ENCODE data around the gene LTN1. TPM values are rescaled to one million over a fixed set of nuclear protein-coding genes. Genes with fewer than 3 reads are reported as not detected.

LTN1 gene
- total and polyA plus RNA-seq, 4 experiments from 2014 or later: 9.7 to 39.5 (median 25.7) TPM

DNA sequence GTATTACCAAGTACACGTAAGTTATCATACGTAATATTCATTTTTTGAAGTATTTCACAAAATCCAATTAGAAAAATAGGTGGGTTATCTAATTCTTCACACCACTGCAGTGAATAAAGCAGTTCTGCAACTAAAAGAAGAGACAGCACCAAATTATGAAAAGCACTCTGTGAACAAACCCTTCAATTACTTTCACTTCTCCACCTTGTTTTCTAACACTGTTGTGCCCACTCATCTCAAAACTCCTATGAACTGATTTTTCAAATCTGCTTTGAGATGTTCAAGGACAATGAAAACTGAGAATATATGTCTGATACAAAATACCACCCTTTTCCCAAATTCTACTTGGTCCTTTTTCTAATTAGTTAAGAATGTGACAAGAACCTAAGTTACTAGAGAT lies 39.4 kb downstream of the LTN1 start:
- CTCF ChIA-PET (ENCODE audit: partially characterized antibody): no interaction called here
- H3K4me3 Mint-ChIP-seq: no peak overlapping the region
- no peaks in the 10 kb centered on the region for H3K9me3 ChIP-seq (ENCODE audit: control insufficient read depth in 1 of 2, low read length in 2 of 2)
- peaks cover 22% of the 10 kb centered on the region for H3K36me3 ChIP-seq (ENCODE audit: insufficient read depth, low read length)
- H3K9me3 Mint-ChIP-seq: no peaks in the 10 kb centered on the region
- H3K4me1 Mint-ChIP-seq: peaks cover 3 to 7% (median 5%) of the 10 kb centered on the region in 4 donors
- no peaks in the 10 kb centered on the region for H3K27me3 ChIP-seq (ENCODE audit: insufficient read depth, low read length)
- POLR2A ChIA-PET (ENCODE audit: partially characterized antibody): no interaction called here
- peaks cover 51 to 68% of the 10 kb centered on the region in 2 donors for H3K36me3 Mint-ChIP-seq
- no peak overlapping the region for H3K27ac ChIP-seq (ENCODE audit: low read depth, low read length)
- H3K27me3 Mint-ChIP-seq: no peaks in the 10 kb centered on the region
- no peak for DNase-seq
- H3K27ac Mint-ChIP-seq: peak overlapping the region in 1 of 7 donors; percentile 32
- H3K4me3 ChIP-seq (ENCODE audit: low read length in 2 of 2): no peak overlapping the region
- H3K4me1 ChIP-seq (ENCODE audit: insufficient read depth, low read length): no peaks in the 10 kb centered on the region
- intact Hi-C loops (cut with micrococcal nuclease): no loop called here

DNA sequence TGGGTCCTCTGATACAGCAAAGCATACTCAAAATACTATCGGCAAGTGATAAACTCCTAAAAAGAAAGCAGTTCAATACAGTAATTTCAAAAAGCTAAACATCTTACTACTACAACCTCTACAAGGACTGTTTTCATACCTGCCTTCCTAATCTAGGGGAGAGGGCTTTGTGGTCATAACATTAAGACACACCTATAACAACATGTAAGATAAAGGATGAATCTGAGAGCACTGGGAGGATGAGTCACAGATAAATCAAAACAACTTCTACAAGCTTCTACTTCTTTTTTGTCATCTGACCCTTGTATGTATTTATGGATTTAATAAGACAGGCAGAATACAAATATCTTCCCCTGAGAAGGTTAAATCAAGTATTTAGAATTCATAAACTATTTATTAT lies 40.0 kb downstream of the LTN1 start:
- Mint-ChIP-seq H3K27me3 (no peaks in the 10 kb centered on the region), H3K27ac (peak overlapping the region in 2 of 7 donors; percentile 13 to 57), H3K4me1 (peaks cover 2 to 7% (median 4%) of the 10 kb centered on the region in 4 donors), H3K36me3 (peaks cover 45 to 62% of the 10 kb centered on the region in 2 donors), H3K4me3 (no peak overlapping the region), H3K9me3 (no peaks in the 10 kb centered on the region)
- H3K4me1 ChIP-seq (ENCODE audit: insufficient read depth, low read length): no peaks in the 10 kb centered on the region
- no peak overlapping the region for H3K4me3 ChIP-seq (ENCODE audit: low read length in 2 of 2)
- H3K36me3 ChIP-seq (ENCODE audit: insufficient read depth, low read length): peaks cover 23% of the 10 kb centered on the region
- intact Hi-C loops (cut with micrococcal nuclease): no loop called here
- CTCF ChIA-PET (ENCODE audit: partially characterized antibody): no interaction called here
- H3K27me3 ChIP-seq (ENCODE audit: insufficient read depth, low read length): no peaks in the 10 kb centered on the region
- H3K27ac ChIP-seq (ENCODE audit: low read depth, low read length): no peak overlapping the region
- no peak for DNase-seq
- POLR2A ChIA-PET (ENCODE audit: partially characterized antibody): no interaction called here
- H3K9me3 ChIP-seq (ENCODE audit: control insufficient read depth in 1 of 2, low read length in 2 of 2): no peaks in the 10 kb centered on the region

DNA sequence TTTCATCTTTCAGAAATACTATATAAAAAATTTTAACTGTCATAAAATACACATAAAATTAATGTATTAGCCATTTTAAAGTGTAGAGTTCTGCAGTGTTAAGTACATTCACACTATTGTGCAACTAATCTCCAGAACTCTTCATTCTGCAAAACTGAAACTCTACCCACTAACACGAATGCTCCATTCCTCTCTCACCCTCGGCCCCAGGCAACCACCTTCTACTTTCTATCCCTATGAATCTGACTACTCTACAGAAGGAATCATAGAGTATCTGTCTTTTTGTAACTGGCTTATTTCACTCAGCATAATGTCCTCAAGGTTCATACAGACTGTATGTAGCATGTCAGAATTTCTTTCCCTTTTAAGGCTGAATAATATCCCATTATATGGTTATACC lies 43.4 kb downstream of the LTN1 start:
- Mint-ChIP-seq H3K27me3 (no peaks in the 10 kb centered on the region), H3K4me1 (peaks cover 0 to 4% (median 1%) of the 10 kb centered on the region in 4 donors), H3K9me3 (no peaks in the 10 kb centered on the region), H3K4me3 (no peak overlapping the region), H3K36me3 (peaks cover 39 to 52% of the 10 kb centered on the region in 2 donors), H3K27ac (peak overlapping the region in 4 of 7 donors; percentile 8 to 52 (median 26))
- Histone ChIP-seq H3K4me3 (ENCODE audit: low read length in 2 of 2) (no peak overlapping the region), H3K36me3 (ENCODE audit: insufficient read depth, low read length) (peaks cover 42% of the 10 kb centered on the region), H3K4me1 (ENCODE audit: insufficient read depth, low read length) (no peaks in the 10 kb centered on the region), H3K27ac (ENCODE audit: low read depth, low read length) (no peak overlapping the region), H3K27me3 (ENCODE audit: insufficient read depth, low read length) (no peaks in the 10 kb centered on the region), H3K9me3 (ENCODE audit: control insufficient read depth in 1 of 2, low read length in 2 of 2) (no peaks in the 10 kb centered on the region)
- CTCF ChIA-PET (ENCODE audit: partially characterized antibody): no interaction called here
- no peak for DNase-seq
- intact Hi-C loops (cut with micrococcal nuclease): no loop called here
- POLR2A ChIA-PET (ENCODE audit: partially characterized antibody): no interaction called here

DNA sequence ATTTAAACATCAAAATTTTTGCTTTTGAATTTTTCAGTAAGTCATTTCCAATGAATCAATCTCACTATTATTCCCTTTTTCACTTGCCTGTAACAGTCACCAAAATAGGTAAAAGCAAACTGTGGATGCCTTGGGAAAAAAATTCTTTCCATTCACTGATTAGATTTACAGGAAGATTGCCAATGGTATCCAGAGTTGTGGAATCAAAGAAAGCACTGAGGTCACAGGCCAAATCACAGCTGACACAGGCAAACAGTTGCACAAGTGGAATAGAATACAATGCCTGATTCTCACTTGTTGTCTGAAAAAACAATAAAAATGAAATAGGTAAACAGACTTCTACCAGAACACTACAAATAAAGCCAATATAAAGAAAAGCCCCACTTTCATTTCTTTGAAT lies 48.4 kb downstream of the LTN1 start:
- Histone ChIP-seq H3K4me3 (ENCODE audit: low read length in 2 of 2) (no peak overlapping the region), H3K27me3 (ENCODE audit: insufficient read depth, low read length) (no peaks in the 10 kb centered on the region), H3K9me3 (ENCODE audit: control insufficient read depth in 1 of 2, low read length in 2 of 2) (no peaks in the 10 kb centered on the region), H3K4me1 (ENCODE audit: insufficient read depth, low read length) (no peaks in the 10 kb centered on the region), H3K27ac (ENCODE audit: low read depth, low read length) (no peak overlapping the region), H3K36me3 (ENCODE audit: insufficient read depth, low read length) (peaks cover 34% of the 10 kb centered on the region)
- ChIA-PET POLR2A (ENCODE audit: partially characterized antibody) (no interaction called here), CTCF (ENCODE audit: partially characterized antibody) (interaction anchor here (2.0 kb wide), 1 partner anchor 199 kb away, joined by 6 read pairs; no protein-coding TSS in a partner anchor)
- no peak overlapping the region for H3K4me3 Mint-ChIP-seq
- peaks cover 25 to 55% of the 10 kb centered on the region in 2 donors for H3K36me3 Mint-ChIP-seq
- no peaks in the 10 kb centered on the region for H3K9me3 Mint-ChIP-seq
- no peak overlapping the region for H3K27ac Mint-ChIP-seq
- intact Hi-C loops (cut with micrococcal nuclease): no loop called here
- H3K4me1 Mint-ChIP-seq: peaks cover 0 to under 1% (median under 1%) of the 10 kb centered on the region in 4 donors
- H3K27me3 Mint-ChIP-seq: no peaks in the 10 kb centered on the region
- no peak for DNase-seq

DNA sequence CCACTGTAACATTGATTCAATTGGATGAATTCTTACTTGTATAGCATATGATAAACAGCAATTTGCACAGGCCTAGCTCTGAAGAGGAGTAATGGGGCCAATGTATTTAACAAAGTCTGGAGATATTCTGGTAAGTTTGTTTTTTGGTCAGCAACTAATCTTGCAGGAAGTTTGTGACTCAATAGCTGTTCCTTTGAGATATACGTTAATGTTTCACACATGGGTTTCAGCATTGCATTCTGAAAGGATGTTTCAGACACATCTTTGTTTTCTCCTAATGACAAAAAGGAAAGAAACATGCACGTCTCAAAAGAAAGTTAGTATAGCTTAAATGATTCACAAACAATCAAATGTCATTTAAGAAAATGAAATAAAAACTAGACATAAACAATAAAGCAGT lies 49.0 kb downstream of the LTN1 start:
- POLR2A ChIA-PET (ENCODE audit: partially characterized antibody): no interaction called here
- no peak overlapping the region for H3K4me3 ChIP-seq (ENCODE audit: low read length in 2 of 2)
- H3K9me3 Mint-ChIP-seq: no peaks in the 10 kb centered on the region
- H3K36me3 ChIP-seq (ENCODE audit: insufficient read depth, low read length): peaks cover 38% of the 10 kb centered on the region
- H3K36me3 Mint-ChIP-seq: peaks cover 26 to 56% of the 10 kb centered on the region in 2 donors
- no peaks in the 10 kb centered on the region for H3K4me1 Mint-ChIP-seq
- H3K9me3 ChIP-seq (ENCODE audit: control insufficient read depth in 1 of 2, low read length in 2 of 2): no peaks in the 10 kb centered on the region
- CTCF ChIA-PET (ENCODE audit: partially characterized antibody): interaction anchor here (2.0 kb wide), 1 partner anchor 198 kb away, joined by 6 read pairs; no protein-coding TSS in a partner anchor
- H3K4me3 Mint-ChIP-seq: no peak overlapping the region
- no peaks in the 10 kb centered on the region for H3K4me1 ChIP-seq (ENCODE audit: insufficient read depth, low read length)
- no peaks in the 10 kb centered on the region for H3K27me3 Mint-ChIP-seq
- no peaks in the 10 kb centered on the region for H3K27me3 ChIP-seq (ENCODE audit: insufficient read depth, low read length)
- no peak overlapping the region for H3K27ac ChIP-seq (ENCODE audit: low read depth, low read length)
- intact Hi-C loops (cut with micrococcal nuclease): no loop called here
- H3K27ac Mint-ChIP-seq: no peak overlapping the region
- no peak for DNase-seq

DNA sequence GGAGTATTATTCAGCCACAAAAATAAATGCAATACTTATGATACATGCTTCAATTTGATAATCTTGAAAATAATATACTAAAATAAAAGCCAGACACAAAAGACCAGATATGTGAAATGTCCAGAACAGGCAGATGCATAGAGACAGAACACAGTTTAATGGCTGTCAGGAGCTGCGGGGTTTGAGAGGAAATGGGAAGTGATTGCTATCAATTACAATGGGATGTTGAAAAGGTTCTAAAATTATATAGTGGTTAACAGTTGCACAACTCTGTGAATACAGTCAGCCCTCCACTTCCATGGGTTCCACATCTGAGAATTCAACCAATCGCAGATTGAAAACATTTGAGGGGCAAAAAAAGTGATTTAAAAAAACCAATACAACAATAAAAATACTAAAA lies 54.0 kb downstream of the LTN1 start:
- H3K27ac ChIP-seq (ENCODE audit: low read depth, low read length): no peak overlapping the region
- no peaks in the 10 kb centered on the region for H3K9me3 Mint-ChIP-seq
- peaks cover 44% of the 10 kb centered on the region for H3K36me3 ChIP-seq (ENCODE audit: insufficient read depth, low read length)
- H3K4me3 Mint-ChIP-seq: no peak overlapping the region
- POLR2A ChIA-PET (ENCODE audit: partially characterized antibody): no interaction called here
- no peak for DNase-seq
- H3K4me1 ChIP-seq (ENCODE audit: insufficient read depth, low read length): no peaks in the 10 kb centered on the region
- no peaks in the 10 kb centered on the region for H3K27me3 ChIP-seq (ENCODE audit: insufficient read depth, low read length)
- no peak overlapping the region for H3K4me3 ChIP-seq (ENCODE audit: low read length in 2 of 2)
- CTCF ChIA-PET (ENCODE audit: partially characterized antibody): interaction anchor here (1.0 to 6.0 kb wide), 5 partner anchors 7 to 422 kb away, joined by 4 to 62 read pairs (median 10); no protein-coding TSS in a partner anchor
- H3K36me3 Mint-ChIP-seq: peaks cover 40 to 60% of the 10 kb centered on the region in 2 donors
- H3K4me1 Mint-ChIP-seq: no peaks in the 10 kb centered on the region
- intact Hi-C loops (cut with micrococcal nuclease): no loop called here
- H3K27ac Mint-ChIP-seq: no peak overlapping the region
- no peaks in the 10 kb centered on the region for H3K9me3 ChIP-seq (ENCODE audit: control insufficient read depth in 1 of 2, low read length in 2 of 2)
- no peaks in the 10 kb centered on the region for H3K27me3 Mint-ChIP-seq

DNA sequence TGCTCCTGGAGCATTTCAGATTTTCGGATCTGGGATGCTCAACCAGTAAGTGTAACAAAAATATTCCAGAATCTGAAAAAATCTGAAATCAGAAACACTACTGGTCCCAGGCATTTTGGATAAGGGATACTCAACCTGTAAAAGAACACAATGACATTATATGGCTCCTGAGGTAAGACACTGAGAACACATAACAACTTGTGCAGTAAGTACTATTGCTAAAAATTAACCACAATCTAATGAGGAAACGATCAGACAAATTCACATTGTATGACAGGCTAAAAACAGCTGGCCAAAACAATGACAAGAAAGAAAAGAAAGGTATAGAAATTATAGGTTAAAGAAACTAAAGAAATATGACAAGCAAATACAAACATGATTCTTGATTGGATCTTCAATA lies 54.9 kb downstream of the LTN1 start:
- peaks cover 45 to 63% of the 10 kb centered on the region in 2 donors for H3K36me3 Mint-ChIP-seq
- DNase-seq: no peak
- no peaks in the 10 kb centered on the region for H3K9me3 Mint-ChIP-seq
- H3K4me3 ChIP-seq (ENCODE audit: low read length in 2 of 2): no peak overlapping the region
- H3K27ac Mint-ChIP-seq: peak overlapping the region in 2 of 7 donors; percentile 16 to 41
- ChIA-PET POLR2A (ENCODE audit: partially characterized antibody) (no interaction called here), CTCF (ENCODE audit: partially characterized antibody) (interaction anchor here (3.3 to 6.0 kb wide), 2 partner anchors 193 to 421 kb away, joined by 23 to 62 read pairs; no protein-coding TSS in a partner anchor)
- no peaks in the 10 kb centered on the region for H3K27me3 Mint-ChIP-seq
- peaks cover 0 to 4% (median 0%) of the 10 kb centered on the region in 4 donors for H3K4me1 Mint-ChIP-seq
- H3K36me3 ChIP-seq (ENCODE audit: insufficient read depth, low read length): peaks cover 39% of the 10 kb centered on the region
- H3K4me3 Mint-ChIP-seq: no peak overlapping the region
- H3K9me3 ChIP-seq (ENCODE audit: control insufficient read depth in 1 of 2, low read length in 2 of 2): no peaks in the 10 kb centered on the region
- no peak overlapping the region for H3K27ac ChIP-seq (ENCODE audit: low read depth, low read length)
- intact Hi-C loops (cut with micrococcal nuclease): no loop called here
- H3K27me3 ChIP-seq (ENCODE audit: insufficient read depth, low read length): no peaks in the 10 kb centered on the region
- no peaks in the 10 kb centered on the region for H3K4me1 ChIP-seq (ENCODE audit: insufficient read depth, low read length)

Measured in CD4-positive, alpha-beta memory T cell (primary cell).